ENCODE results near the gene THOC5.

DNA sequence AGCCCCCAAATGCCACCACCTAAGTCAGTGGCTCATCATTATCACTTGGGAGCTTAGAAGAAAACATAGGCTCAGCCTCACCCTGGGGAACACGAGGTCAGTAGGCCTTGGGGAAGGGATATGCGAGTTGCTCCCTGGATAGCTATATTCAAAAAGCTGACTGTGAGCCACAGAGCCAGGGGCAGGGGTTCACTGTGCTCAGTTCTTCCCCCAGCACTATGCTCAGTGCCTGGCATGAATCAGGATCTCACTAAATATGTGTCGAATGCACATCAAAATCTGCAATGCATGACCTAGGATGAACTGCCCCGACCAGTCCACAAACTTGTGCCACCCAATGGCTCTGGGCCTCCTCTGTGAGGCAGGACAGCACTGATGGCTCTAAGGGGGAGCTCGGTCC is 35.1 kb downstream of the THOC5 start:
- TF ChIP-seq, protein P1, sequence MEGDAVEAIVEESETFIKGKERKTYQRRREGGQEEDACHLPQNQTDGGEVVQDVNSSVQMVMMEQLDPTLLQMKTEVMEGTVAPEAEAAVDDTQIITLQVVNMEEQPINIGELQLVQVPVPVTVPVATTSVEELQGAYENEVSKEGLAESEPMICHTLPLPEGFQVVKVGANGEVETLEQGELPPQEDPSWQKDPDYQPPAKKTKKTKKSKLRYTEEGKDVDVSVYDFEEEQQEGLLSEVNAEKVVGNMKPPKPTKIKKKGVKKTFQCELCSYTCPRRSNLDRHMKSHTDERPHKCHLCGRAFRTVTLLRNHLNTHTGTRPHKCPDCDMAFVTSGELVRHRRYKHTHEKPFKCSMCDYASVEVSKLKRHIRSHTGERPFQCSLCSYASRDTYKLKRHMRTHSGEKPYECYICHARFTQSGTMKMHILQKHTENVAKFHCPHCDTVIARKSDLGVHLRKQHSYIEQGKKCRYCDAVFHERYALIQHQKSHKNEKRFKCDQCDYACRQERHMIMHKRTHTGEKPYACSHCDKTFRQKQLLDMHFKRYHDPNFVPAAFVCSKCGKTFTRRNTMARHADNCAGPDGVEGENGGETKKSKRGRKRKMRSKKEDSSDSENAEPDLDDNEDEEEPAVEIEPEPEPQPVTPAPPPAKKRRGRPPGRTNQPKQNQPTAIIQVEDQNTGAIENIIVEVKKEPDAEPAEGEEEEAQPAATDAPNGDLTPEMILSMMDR (IDR thresholded peaks at IDR 0.05; ENCODE audit: insufficient read depth, low read length) = no peak
- TF ChIP-seq POLR2AphosphoS5 (IDR thresholded peaks at IDR 0.05; ENCODE audit: low read depth) = no peak
- TF ChIP-seq GABPA (IDR thresholded peaks at IDR 0.05; ENCODE audit: low read depth) = no peak
- TF ChIP-seq, protein P2, sequence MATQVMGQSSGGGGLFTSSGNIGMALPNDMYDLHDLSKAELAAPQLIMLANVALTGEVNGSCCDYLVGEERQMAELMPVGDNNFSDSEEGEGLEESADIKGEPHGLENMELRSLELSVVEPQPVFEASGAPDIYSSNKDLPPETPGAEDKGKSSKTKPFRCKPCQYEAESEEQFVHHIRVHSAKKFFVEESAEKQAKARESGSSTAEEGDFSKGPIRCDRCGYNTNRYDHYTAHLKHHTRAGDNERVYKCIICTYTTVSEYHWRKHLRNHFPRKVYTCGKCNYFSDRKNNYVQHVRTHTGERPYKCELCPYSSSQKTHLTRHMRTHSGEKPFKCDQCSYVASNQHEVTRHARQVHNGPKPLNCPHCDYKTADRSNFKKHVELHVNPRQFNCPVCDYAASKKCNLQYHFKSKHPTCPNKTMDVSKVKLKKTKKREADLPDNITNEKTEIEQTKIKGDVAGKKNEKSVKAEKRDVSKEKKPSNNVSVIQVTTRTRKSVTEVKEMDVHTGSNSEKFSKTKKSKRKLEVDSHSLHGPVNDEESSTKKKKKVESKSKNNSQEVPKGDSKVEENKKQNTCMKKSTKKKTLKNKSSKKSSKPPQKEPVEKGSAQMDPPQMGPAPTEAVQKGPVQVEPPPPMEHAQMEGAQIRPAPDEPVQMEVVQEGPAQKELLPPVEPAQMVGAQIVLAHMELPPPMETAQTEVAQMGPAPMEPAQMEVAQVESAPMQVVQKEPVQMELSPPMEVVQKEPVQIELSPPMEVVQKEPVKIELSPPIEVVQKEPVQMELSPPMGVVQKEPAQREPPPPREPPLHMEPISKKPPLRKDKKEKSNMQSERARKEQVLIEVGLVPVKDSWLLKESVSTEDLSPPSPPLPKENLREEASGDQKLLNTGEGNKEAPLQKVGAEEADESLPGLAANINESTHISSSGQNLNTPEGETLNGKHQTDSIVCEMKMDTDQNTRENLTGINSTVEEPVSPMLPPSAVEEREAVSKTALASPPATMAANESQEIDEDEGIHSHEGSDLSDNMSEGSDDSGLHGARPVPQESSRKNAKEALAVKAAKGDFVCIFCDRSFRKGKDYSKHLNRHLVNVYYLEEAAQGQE (IDR thresholded peaks at IDR 0.05; ENCODE audit: insufficient replicate concordance, low read depth) = no peak
- TF ChIP-seq SPI1 (IDR thresholded peaks at IDR 0.05; ENCODE audit: borderline replicate concordance, low read depth) = no peak
